Hepatocyte (in vitro differentiated cells): ENCODE data around the gene FKTN.

ENCODE experiments used
- EZH2 ChIP-seq: fragments of 200-600 bp; sonication (generic); IDR thresholded peaks from 2 replicates; pipeline ENCODE4 v1.6.1; 2016; ENCODE audit warnings: antibody characterized with exemption, mild to moderate bottlenecking, borderline replicate concordance
- EZH2phosphoT487 ChIP-seq: fragments of 200-600 bp; sonication (generic); IDR thresholded peaks from one replicate; pipeline ENCODE4 v1.6.1; 2018; ENCODE audit warnings: antibody characterized with exemption, mild to moderate bottlenecking, low read depth, moderate library complexity; ENCODE audit not compliant: unreplicated experiment, severe bottlenecking
- TF ChIP-seq, protein P1 (sequence below): fragments of 200-600 bp; sonication (generic); IDR thresholded peaks from 2 replicates; pipeline ENCODE4 v1.5.1; 2016; ENCODE audit warnings: antibody characterized with exemption, mild to moderate bottlenecking; ENCODE audit not compliant: poor library complexity

DNA sequence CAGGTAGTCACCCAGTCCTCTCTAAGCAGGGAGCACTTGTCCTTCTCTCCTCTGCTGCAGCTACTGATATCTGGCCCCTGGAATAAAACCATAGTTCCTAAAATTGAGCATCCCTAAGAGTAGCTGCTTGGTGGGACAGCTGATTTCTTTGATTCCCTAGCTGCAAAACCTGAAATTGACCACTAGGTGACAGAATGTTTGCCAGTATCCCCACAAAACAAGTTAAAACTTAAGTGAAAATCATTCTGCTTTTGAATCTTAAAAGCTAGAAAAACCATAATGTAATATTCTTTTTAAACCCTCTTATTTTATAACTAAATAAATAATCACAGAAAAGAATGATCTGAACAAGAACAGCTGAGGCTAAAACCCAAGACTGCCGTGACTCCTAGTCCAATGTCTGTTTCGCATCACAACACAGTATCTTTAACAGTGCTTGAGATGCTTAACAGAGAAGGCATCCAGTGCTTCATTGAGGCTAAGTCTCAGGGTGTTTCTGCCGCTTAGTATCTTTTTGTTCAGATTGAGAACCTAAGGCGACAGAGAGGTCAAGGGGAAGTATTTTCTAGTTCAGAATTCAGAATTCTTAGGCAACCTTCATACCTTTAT, 80.0 kb downstream of the FKTN start:
- TF ChIP-seq, protein P1, sequence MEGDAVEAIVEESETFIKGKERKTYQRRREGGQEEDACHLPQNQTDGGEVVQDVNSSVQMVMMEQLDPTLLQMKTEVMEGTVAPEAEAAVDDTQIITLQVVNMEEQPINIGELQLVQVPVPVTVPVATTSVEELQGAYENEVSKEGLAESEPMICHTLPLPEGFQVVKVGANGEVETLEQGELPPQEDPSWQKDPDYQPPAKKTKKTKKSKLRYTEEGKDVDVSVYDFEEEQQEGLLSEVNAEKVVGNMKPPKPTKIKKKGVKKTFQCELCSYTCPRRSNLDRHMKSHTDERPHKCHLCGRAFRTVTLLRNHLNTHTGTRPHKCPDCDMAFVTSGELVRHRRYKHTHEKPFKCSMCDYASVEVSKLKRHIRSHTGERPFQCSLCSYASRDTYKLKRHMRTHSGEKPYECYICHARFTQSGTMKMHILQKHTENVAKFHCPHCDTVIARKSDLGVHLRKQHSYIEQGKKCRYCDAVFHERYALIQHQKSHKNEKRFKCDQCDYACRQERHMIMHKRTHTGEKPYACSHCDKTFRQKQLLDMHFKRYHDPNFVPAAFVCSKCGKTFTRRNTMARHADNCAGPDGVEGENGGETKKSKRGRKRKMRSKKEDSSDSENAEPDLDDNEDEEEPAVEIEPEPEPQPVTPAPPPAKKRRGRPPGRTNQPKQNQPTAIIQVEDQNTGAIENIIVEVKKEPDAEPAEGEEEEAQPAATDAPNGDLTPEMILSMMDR: peak; percentile 42
- TF ChIP-seq EZH2: no peak
- TF ChIP-seq EZH2phosphoT487: no peak
